LNCAP (cell line): Measurements from ENCODE around the gene LDLRAD2.

Experiments used
- CTCF ChIP-seq: fragments of 450-650 bp; IDR thresholded peaks from 2 replicates; pipeline ENCODE4 v1.5.1; 2017; ENCODE audit warnings: mild to moderate bottlenecking

Gene LDLRAD2

GRCh38 chr1:21854090-21854750 is 42.2 kb downstream of the LDLRAD2 start:
- no peak for TF ChIP-seq CTCF

GRCh38 chr1:21854751-21855131 is 42.7 kb downstream of the LDLRAD2 start:
- no peak for TF ChIP-seq CTCF

- TF ChIP-seq CTCF: no peak
These were observed 43.4 kb downstream of the LDLRAD2 start for GRCh38 chr1:21855257-21856096.

GRCh38 chr1:21857142-21857839 is 45.2 kb downstream of the LDLRAD2 start:
- no peak for TF ChIP-seq CTCF

GRCh38 chr1:21857840-21858670 is 46.0 kb downstream of the LDLRAD2 start:
- no peak for TF ChIP-seq CTCF

- TF ChIP-seq CTCF: no peak
These were observed 47.7 kb downstream of the LDLRAD2 start for GRCh38 chr1:21859669-21860179.

- no peak for TF ChIP-seq CTCF
These were observed 48.9 kb downstream of the LDLRAD2 start for GRCh38 chr1:21860971-21861370.
